ENCODE results near the gene BHLHA9. TPM values are rescaled to one million over a fixed set of nuclear protein-coding genes. Genes with fewer than 3 reads are reported as not detected.

The BHLHA9 gene
- total RNA-seq, result not detected

DNA sequence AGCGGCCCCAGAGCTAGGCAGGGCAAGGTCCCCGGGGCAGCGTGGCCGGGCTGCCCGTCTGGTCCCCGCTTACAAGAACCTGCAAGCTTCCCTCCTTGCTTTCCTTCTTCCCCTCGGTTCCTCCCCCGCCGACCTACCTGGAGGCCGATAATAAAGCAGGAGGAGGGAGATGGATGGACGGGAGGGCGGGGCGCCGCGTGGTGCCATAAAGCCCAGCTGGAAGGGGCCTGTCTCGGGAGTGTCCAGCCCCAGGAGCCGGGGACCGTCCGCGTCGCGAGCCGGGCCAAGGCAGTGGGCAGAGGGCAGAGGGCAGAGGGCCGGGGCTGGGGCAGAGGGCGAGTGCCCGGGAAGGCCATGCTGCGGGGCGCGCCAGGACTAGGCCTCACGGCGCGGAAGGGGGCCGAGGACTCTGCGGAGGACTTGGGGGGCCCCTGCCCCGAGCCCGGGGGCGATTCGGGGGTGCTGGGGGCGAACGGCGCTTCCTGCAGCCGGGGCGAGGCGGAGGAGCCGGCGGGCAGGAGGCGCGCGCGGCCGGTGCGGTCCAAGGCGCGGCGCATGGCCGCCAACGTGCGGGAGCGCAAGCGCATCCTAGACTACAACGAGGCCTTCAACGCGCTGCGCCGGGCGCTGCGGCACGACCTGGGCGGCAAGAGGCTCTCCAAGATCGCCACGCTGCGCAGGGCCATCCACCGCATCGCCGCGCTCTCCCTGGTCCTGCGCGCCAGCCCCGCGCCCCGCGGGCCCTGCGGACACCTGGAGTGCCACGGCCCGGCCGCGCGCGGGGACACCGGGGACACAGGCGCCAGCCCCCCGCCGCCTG lies at the start of gene BHLHA9:
Gene BHLHA9 (plus strand): TSS at position 235 of the 820 bp plus-strand sequence. CDS start 120 bp downstream, at position 355.
- H3K9ac ChIP-seq (ENCODE audit: low read depth in 2 of 2, low read length in 2 of 2), result no peak within 1 kb of the TSS
- no peak within 1 kb of the TSS for H3K27ac ChIP-seq
- peaks cover 6% of the 10 kb centered on the region for H3K4me1 ChIP-seq
- H3K36me3 ChIP-seq, result no peaks in the 10 kb centered on the region
- H3K9me3 ChIP-seq, result no peaks in the 10 kb centered on the region
- no peak within 1 kb of the TSS for H3K4me3 ChIP-seq
- DNase-seq, result peak; percentile 50
- TF ChIP-seq CTCF (IDR thresholded peaks at IDR 0.05), result no peak
- intact Hi-C loops (cut with DNase I), result loop anchor here (10.0 kb wide), 1 partner anchor 244 kb away; the partner anchor contains the start of gene INPP5K
- peaks cover 40% of the 10 kb centered on the region for H3K27me3 ChIP-seq

DNA sequence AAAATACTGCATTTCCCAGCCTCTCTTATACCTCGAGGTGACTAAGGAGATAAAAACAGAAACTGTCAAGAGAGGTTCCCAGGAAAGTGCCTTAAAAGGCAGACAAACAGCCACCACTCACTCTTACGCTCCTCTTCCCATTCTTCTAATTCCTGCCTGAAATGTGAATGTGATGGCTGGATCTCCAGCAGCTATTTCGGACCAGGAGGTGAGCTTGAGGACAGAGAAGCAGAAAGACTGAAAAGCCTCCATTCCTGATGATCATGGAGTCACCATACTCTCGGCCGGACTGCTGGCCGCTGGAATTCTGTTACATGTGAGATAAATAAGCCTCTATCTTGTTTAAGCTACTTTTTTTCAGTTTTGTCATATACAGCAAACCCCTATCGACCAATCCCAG lies 49.0 kb upstream of the BHLHA9 start:
- no peak for DNase-seq
- TF ChIP-seq CTCF (IDR thresholded peaks at IDR 0.05), result no peak
- Histone ChIP-seq H3K4me3 (no peak overlapping the region), H3K27ac (no peak overlapping the region), H3K36me3 (no peaks in the 10 kb centered on the region), H3K27me3 (no peaks in the 10 kb centered on the region), H3K9ac (ENCODE audit: low read depth in 2 of 2, low read length in 2 of 2) (no peak overlapping the region), H3K9me3 (no peaks in the 10 kb centered on the region), H3K4me1 (no peaks in the 10 kb centered on the region)
- intact Hi-C loops (cut with DNase I), result no loop called here

- Histone ChIP-seq H3K4me1 (no peaks in the 10 kb centered on the region), H3K27ac (no peak overlapping the region), H3K4me3 (no peak overlapping the region), H3K9ac (ENCODE audit: low read depth in 2 of 2, low read length in 2 of 2) (no peak overlapping the region), H3K36me3 (no peaks in the 10 kb centered on the region), H3K9me3 (no peaks in the 10 kb centered on the region), H3K27me3 (no peaks in the 10 kb centered on the region)
- intact Hi-C loops (cut with DNase I), result no loop called here
- TF ChIP-seq CTCF (IDR thresholded peaks at IDR 0.05), result no peak
- DNase-seq, result no peak
Observed at GRCh38 chr17:1222321-1222720, 47.9 kb upstream of the BHLHA9 start.

DNA sequence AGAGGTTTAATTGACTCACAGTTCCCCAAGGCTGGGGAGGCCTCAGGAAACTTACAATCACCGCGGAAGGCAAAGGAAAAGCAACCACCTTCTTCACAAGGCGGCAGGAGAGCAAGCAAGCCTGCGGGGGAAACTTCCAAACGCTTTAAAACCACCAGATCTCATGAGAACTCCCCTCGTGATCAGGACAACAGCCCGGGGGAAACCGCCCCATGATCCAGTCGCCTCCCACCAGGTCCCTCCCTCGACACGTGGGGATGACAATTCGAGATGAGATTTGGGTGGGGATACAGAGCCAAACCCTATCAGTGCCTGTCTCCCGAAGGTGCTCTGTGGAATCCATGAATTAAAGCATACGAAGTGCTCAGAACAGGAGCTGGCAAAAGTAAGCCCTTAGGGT lies 46.6 kb upstream of the BHLHA9 start:
- H3K9me3 ChIP-seq, result no peaks in the 10 kb centered on the region
- no peaks in the 10 kb centered on the region for H3K27me3 ChIP-seq
- no peak overlapping the region for H3K27ac ChIP-seq
- peaks cover 2% of the 10 kb centered on the region for H3K4me1 ChIP-seq
- no peaks in the 10 kb centered on the region for H3K36me3 ChIP-seq
- intact Hi-C loops (cut with DNase I), result no loop called here
- no peak overlapping the region for H3K4me3 ChIP-seq
- TF ChIP-seq CTCF (IDR thresholded peaks at IDR 0.05), result no peak
- H3K9ac ChIP-seq (ENCODE audit: low read depth in 2 of 2, low read length in 2 of 2), result peak overlapping the region in 1 of 2 donors; percentile 44
- DNase-seq, result no peak

DNA sequence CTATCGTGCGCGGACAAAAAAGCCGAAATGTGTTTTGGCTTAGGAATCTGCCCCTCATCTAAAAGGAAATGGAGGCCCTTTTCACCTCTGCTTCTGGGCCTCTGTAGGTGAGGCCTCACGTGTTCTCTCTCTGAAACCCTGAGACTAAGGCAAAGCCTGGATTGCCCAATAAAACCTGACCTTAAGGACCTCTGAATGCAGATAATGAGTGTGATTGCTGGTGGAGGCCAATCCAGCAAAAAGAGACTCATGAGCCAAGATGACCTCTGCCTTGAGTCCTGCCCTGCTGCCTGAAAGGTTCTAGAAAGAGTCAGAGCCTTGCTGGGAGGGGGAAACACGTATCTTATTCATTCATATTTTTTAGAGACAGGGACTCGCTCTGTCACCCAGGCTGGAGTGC lies 45.9 kb upstream of the BHLHA9 start:
- H3K27ac ChIP-seq, result no peak overlapping the region
- H3K36me3 ChIP-seq, result no peaks in the 10 kb centered on the region
- peak; percentile 64 for DNase-seq
- peak overlapping the region in 1 of 2 donors; percentile 44 for H3K9ac ChIP-seq (ENCODE audit: low read depth in 2 of 2, low read length in 2 of 2)
- H3K4me3 ChIP-seq, result no peak overlapping the region
- intact Hi-C loops (cut with DNase I), result no loop called here
- no peaks in the 10 kb centered on the region for H3K27me3 ChIP-seq
- peaks cover 2% of the 10 kb centered on the region for H3K4me1 ChIP-seq
- no peak for TF ChIP-seq CTCF (IDR thresholded peaks at IDR 0.05)
- no peaks in the 10 kb centered on the region for H3K9me3 ChIP-seq

Data from colonic mucosa (tissue), 4 donors.